Measurements from ENCODE around the gene ALG11.

- TF ChIP-seq CTCF (IDR thresholded peaks at IDR 0.05): no peak
- TF ChIP-seq EP300 (IDR thresholded peaks at IDR 0.05; ENCODE audit: low read depth): no peak
Measured at GRCh38 chr13:51998723-51999509, 13.3 kb upstream of the ALG11 start.

Data from transverse colon (tissue), 3 donors.